HG02678 (cell line): ENCODE measurements around the gene MSI2.

Experiments used
- ATAC-seq: cut with Tn5 transposase; IDR thresholded peaks from one replicate; pipeline ENCODE4 v1.9.1; 2021; ENCODE audit warnings: mild to moderate bottlenecking, moderate library complexity; ENCODE audit not compliant: unreplicated experiment

MSI2 gene

GRCh38 chr17:57313097-57313835, 56.9 kb downstream of the MSI2 start:
- no peak for ATAC-seq

GRCh38 chr17:57315061-57316015, 59.0 kb downstream of the MSI2 start:
- no peak for ATAC-seq

GRCh38 chr17:57316361-57316760, 60.0 kb downstream of the MSI2 start:
- ATAC-seq, result no peak

GRCh38 chr17:57317079-57317478, 60.8 kb downstream of the MSI2 start:
- no peak for ATAC-seq

GRCh38 chr17:57318913-57319312, 62.6 kb downstream of the MSI2 start:
- no peak for ATAC-seq

- ATAC-seq, result no peak
Measured at GRCh38 chr17:57319806-57320205, 63.5 kb downstream of the MSI2 start.

- ATAC-seq, result no peak
Measured at GRCh38 chr17:57323391-57323790, 67.1 kb downstream of the MSI2 start.

GRCh38 chr17:57324060-57324459, 67.7 kb downstream of the MSI2 start:
- no peak for ATAC-seq

GRCh38 chr17:57324631-57325030, 68.3 kb downstream of the MSI2 start:
- no peak for ATAC-seq

- no peak for ATAC-seq
Measured at GRCh38 chr17:57326336-57326735, 70.0 kb downstream of the MSI2 start.

- no peak for ATAC-seq
Measured at GRCh38 chr17:57326764-57327163, 70.4 kb downstream of the MSI2 start.

GRCh38 chr17:57327176-57327970, 71.0 kb downstream of the MSI2 start:
- no peak for ATAC-seq

- ATAC-seq, result no peak
Measured at GRCh38 chr17:57328109-57328882, 72.0 kb downstream of the MSI2 start.

- no peak for ATAC-seq
Measured at GRCh38 chr17:57329380-57330214, 73.3 kb downstream of the MSI2 start.

- ATAC-seq, result no peak
Measured at GRCh38 chr17:57330587-57330986, 74.3 kb downstream of the MSI2 start.

GRCh38 chr17:57331423-57331822, 75.1 kb downstream of the MSI2 start:
- ATAC-seq, result no peak

GRCh38 chr17:57332501-57332900, 76.2 kb downstream of the MSI2 start:
- ATAC-seq, result no peak

- no peak for ATAC-seq
Measured at GRCh38 chr17:57335195-57335792, 79.0 kb downstream of the MSI2 start.

- ATAC-seq, result no peak
Measured at GRCh38 chr17:57337390-57337789, 81.1 kb downstream of the MSI2 start.
